ENCODE data around the gene ATP9B.

- TF ChIP-seq CTCF (IDR thresholded peaks at IDR 0.05; ENCODE audit: low read length) (no peak), EZH2 (optimal IDR thresholded peaks at IDR 0.05; ENCODE audit: low read depth, low read length) (no peak)
Measured at GRCh38 chr18:79367989-79368388, 298.8 kb downstream of the ATP9B start.

Data from MM.1S (cell line).